GM18508 (cell line): ENCODE data around the gene SLC23A1.
A peak's percentile ranks its signal among the peaks of the same experiment; 100 is the strongest.
"Not testable (repeated sequence)": the region's sequence is repeated elsewhere in the genome, so short reads cannot be mapped to it uniquely, and the experiment has no call there.

Source experiments
- ATAC-seq: cut with Tn5 transposase; IDR thresholded peaks from one replicate; pipeline ENCODE4 v1.9.1; 2021; ENCODE audit warnings: moderate number of reproducible peaks; ENCODE audit not compliant: insufficient read depth, unreplicated experiment

Gene SLC23A1

DNA sequence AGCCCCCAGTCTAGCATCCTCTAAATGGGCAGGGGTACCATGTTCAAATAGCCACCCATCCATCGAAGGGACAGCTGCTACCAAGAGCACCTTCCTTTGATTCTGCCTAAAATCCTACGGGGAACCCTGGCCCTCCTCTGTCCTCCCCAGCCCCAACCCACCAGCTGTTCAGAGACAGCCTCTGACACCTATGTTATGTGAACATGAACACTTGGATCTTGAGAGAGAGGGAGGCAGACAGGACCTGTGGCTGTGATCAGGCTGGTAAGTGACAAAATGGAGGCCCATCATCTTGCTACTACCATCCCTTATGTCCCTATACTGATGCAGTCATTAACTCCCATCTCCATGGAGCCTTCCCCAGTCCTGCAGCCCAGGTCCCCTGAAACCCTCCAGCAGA lies 8.2 kb downstream of the SLC23A1 start:
- no peak for ATAC-seq

DNA sequence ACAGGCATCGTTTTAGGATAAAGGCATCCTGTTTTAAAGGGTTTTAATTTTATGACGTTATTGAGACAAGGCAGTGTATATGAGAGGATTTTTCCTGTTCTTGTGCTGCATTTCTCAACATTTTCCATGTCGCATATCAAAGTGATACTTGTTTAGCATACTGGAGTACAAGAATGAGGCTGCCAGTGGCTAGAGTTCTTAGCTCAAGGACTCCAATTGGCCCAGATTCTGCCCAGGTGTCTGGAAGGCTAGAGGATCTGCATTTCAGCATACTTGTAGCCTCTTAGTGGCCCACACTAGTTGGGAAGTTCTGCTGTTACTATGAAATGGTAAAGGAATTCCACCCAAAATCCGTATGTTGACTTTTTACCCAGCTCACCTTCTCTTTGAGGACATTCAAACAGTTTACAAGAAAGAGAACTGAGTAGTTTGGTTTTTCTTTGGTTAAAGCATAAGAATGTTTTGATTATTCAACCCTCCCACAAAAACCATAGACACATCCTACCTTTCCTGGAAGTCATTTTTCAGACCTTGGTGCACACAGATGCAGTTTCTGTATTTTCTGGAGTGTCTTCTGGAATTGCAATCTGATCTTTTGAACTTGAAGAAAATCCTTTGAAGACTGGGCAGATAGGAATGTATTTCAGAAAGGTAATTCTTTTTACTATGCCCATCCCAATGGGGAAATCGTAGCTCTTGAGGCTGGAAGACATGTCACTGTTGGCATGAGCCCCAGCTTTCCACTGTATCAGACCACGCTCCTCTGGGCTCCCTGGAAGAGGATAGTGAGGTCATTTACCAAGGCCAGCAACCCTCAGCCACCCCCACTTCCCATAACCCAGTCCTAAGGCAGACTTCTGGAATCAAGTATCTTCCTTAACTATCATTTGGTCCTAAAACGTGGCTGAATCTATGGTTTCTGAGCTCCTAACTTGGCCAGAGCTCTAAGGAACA lies 11.3 kb downstream of the SLC23A1 start:
- no peak for ATAC-seq

GRCh38 chr5:139369181-139369580 lies 13.9 kb downstream of the SLC23A1 start:
- ATAC-seq: no peak

DNA sequence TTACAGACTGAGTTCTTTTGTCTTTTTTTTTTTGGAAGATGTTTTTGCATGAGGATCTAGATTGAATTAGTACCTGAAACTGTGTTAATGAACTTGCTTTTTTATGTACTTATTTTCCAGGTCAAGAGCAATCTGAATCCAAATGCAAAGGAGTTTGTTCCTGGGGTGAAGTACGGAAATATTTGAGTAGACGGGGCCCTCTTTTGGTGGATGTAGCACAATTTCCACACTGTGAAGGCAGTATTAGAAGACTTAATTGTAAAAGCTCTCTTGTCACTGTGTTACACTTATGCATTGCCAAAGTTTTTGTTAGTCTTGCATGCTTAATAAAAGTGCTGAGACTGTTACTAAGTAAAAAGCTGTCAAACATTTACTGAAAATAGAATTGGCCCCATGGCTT lies 14.5 kb downstream of the SLC23A1 start:
- ATAC-seq: no peak

- ATAC-seq: no peak
These were observed 18.6 kb downstream of the SLC23A1 start for GRCh38 chr5:139364466-139364865.

DNA sequence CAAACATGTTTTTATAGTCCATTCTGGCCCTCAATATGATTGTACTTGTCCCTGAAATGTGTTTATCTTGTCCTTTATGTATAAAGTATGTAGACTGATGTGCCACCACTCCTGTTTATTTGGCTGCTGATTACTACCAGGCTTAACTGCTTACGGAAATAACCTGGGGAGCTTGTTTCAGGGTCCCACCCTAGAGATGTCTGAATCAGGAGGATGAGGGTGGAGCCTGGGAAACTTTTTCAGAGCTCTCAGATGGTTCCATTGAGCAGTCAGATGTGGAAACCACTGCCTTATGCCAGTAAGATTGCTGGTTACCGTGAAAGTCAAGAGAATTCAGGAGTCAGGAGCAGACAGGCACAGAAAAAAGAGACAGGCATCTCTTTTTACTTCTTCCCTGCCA lies 19.2 kb downstream of the SLC23A1 start:
- no peak for ATAC-seq

GRCh38 chr5:139361835-139362429 lies 21.2 kb downstream of the SLC23A1 start:
- no peak for ATAC-seq

DNA sequence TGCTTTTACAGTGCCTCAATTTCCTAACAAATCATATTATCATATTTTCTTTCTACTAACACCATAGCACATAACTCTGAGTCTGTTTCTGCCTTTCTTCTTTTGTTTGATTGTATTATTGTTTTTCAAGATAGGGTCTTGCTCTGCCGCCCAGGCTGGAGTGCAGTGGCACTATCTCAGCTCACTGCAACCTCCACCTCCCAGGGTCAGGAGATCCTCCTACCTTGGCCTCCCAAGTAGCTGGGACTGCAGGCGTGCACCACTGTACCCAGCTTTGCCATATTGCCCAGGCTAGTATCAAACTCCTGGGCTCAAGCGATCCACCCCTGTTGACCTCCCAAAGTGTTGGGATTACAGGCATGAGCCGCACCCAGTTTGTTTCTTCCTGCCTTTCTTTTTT lies 22.7 kb downstream of the SLC23A1 start:
- ATAC-seq: no peak

DNA sequence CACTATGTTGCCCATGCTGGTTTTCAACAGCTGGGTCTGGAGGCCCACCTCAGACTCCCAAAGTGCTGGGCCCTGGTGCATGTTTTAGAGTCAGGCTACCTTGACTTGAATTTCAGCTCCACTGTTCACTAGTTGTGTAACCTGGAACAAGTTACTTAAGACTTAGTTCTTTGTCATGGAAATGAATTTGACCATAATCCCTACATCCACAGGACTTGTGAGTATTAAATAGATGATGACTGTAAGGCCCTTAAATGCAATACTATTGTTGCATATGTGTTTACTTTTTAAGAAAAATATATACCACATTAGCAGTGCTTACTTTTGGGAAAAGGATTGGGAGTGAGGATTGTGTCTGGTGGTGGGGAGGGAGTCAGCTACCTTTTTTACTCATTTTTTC lies 25.0 kb downstream of the SLC23A1 start:
- no peak for ATAC-seq

DNA sequence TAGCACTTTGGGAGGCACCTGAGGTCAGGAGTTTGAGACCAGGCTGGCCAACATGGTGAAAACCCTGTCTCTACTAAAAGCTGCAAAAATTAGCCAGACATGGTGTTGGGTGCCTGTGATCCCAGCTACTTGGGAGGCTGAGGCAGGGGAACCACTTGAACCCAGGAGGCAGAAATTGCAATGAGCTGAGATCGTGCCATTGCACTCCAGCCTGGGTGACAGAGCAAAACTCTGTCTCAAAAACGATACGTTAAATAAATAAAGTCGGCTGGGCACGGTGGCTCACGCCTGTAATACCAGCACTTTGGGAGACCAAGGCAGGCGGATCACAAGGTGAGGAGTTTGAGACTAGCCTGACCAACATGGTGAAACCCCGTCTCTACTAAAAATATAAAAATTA lies 27.2 kb downstream of the SLC23A1 start:
- not testable (repeated sequence) for ATAC-seq

- no peak for ATAC-seq
These were observed 28.9 kb downstream of the SLC23A1 start for GRCh38 chr5:139354186-139354585.

- ATAC-seq: not testable (repeated sequence)
These were observed 35.2 kb downstream of the SLC23A1 start for GRCh38 chr5:139347863-139348262.

- ATAC-seq: not testable (repeated sequence)
These were observed 37.7 kb downstream of the SLC23A1 start for GRCh38 chr5:139345442-139345841.

DNA sequence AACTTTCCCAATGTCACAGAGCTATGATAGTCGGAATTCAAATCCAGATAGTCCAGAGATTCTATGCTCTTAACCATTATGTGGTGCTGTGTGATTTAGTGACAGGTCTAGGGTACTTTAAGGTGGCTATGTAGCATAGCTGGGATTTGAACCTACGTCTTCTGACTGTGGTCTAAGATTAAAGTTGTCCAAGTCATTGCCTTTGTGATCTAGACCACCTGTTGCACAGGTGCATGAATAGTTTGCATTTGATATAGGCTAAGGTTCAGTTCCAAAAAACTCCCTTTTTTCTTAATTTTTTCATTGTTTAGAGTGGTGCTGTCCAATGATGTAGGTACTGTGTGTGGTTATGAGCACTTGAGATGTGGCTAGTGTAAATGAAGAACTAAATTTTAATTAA lies 38.9 kb downstream of the SLC23A1 start:
- ATAC-seq: no peak

DNA sequence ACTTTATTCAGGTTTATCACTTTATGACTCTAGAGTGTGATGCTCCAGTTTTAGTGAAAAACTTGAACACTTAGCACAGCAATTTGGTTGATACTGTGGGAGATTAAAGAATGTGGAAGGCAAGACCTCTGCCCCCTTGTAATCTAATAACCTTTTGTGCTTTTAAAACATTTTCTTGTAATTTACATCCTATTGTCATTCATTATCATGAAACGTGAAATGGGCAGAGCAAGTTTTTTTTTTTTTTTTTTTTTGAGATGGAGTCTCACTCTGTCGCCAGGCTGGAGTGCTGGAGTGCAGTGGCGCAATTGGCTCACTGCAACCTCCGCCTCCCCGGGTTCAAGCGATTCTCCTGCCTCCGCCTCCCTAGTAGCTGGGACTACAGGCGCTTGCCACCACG lies 39.6 kb downstream of the SLC23A1 start:
- no peak for ATAC-seq

- peak; percentile 11 for ATAC-seq
These were observed 40.7 kb downstream of the SLC23A1 start for GRCh38 chr5:139342423-139342723.

DNA sequence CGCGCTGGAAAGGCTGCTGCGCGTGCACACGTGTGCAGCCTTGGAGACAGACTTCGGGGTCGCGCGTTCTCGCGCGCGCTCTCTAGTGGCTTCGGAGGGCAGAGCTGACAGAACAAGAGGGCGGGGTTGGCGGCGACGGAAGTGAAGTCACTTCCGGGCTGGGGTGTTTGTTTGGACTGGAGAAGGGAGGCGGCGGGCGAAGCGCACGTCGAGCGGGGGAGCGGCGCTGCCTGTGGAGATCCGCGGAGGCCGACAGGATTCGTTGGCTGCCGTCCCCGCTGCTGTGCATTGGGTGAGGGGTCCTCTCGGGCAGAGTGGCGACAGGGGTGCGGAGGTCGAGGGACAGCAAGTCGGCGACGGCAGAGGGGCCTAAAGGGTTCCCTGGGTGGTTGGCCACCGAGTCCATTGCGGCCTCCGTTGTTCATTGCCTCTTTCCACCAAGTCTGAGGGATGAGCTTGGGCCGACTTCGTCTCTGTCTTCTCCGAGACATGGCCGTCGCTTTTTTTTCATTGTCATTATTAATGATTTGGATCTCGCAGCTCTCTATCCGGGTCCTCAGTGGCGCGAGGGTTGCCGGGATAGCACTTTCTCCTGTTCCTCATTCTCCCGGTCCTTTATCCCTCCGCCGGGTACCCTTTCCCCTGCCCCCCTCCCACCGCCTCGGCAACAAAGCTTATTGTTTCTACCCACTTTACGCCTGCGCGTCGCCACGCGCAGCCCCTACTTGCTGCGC lies 41.2 kb downstream of the SLC23A1 start, which contains the start of gene PAIP2:
TSS of gene PAIP2 (plus strand) at position 166 of the 734 bp plus-strand sequence. CDS start 21,931 bp downstream, outside the sequence.
- ATAC-seq: peak; percentile 67

GRCh38 chr5:139341187-139341688 lies 41.9 kb downstream of the SLC23A1 start:
- ATAC-seq: peak; percentile 14

GRCh38 chr5:139340051-139340450 lies 43.0 kb downstream of the SLC23A1 start:
- ATAC-seq: no peak

DNA sequence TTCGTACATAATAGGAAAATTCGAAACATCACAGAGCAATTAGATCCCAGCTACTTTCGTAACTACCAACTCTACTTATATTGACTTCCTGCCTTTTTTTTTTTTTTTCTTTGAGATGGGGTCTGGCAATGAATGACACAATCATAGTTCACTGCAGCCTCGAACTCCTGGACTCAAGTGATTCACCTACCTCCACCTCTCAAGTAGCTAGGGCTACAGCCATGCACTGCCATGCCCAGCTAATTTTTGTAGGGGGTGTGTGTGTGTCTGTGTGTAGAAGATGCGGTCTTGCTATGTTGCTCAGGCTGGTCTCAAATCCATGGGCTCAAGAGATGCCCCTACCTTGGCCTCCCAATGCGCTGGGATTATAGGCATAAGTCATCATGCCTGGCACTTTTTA lies 47.3 kb downstream of the SLC23A1 start:
- no peak for ATAC-seq
